ENCODE data around the gene ZNF93. TPM values are rescaled to one million over a fixed set of nuclear protein-coding genes. Genes with fewer than 3 reads are reported as not detected.

Gene ZNF93
- total and polyA plus RNA-seq, 9 of the 15 experiments (the other 6 are each of a cell fraction or from before 2014, with no cell fraction given) = 11.1 to 26.3 (median 17.1) TPM

DNA sequence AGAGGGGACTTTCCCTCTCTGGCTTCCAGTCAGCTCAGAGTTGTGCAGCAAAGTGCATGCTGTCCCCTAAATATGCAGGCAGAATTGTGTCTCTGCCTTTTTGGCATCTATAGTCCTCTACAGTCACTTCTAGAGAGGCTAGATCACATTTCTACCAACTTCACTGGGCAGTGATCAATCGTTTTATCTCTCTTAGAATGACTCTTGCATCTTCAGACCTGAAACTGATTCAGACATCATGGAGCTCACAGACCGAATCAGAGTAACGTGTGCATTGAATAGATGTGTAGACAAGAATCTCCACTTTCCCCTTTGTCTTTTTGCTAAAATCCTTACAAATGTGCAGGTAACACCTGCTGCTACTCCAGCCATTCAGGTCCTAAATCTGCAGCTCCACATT is 28.8 kb upstream of the ZNF93 start:
- DNase-seq (ENCODE audit: extremely low read depth in 1 of 4, low spot score in 3 of 4) (no peak), FAIRE-seq (no peak), ATAC-seq (no peak)
- Histone ChIP-seq H2AFZ (ENCODE audit: low read depth, low read length) (no peak overlapping the region), H3K36me3 (ENCODE audit: control insufficient read depth, insufficient read depth, low read length) (peaks cover 7% of the 10 kb centered on the region; the same call in 1 of the 3 replicates), H3K9me3 (replicated peaks; ENCODE audit: control insufficient read depth, insufficient read depth, low read depth, low read length) (peaks cover 2% of the 10 kb centered on the region; the same call in 1 of the 2 replicates), H3K4me1 (replicated peaks in 1 of 2; ENCODE audit: control insufficient read depth in 2 of 2, insufficient read depth in 2 of 2, low read length in 2 of 2) (no peaks in the 10 kb centered on the region; a peak in 2 of 5 replicates), H3K4me2 (ENCODE audit: insufficient read depth, low read length) (no peak overlapping the region), H3K4me3 (no peak overlapping the region), H3K27ac (ENCODE audit: extremely low read depth, low read depth, low read length) (no peak overlapping the region), H3K79me2 (ENCODE audit: control insufficient read depth, insufficient read depth, low read length) (peaks cover 61% of the 10 kb centered on the region), H3K9ac (ENCODE audit: insufficient read depth in 1 of 2, low read depth in 2 of 2, low read length in 2 of 2) (no peak overlapping the region), H3K9me1 (ENCODE audit: control insufficient read depth, insufficient read depth, low read length) (no peaks in the 10 kb centered on the region), H4K20me1 (replicated peaks; ENCODE audit: control insufficient read depth, insufficient read depth, low read length) (no peaks in the 10 kb centered on the region), H3K27me3 (ENCODE audit: control insufficient read depth in 2 of 2, insufficient read depth in 2 of 2, low read length in 2 of 2) (no peaks in the 10 kb centered on the region)
- in situ Hi-C loops (cut with MboI) (no loop called here), intact Hi-C loops (cut with micrococcal nuclease) (no loop called here)
- ChIA-PET CTCF (ENCODE audit: low intra/inter-chr PET ratio) (no interaction called here), POLR2A (interaction anchor here (0.6 to 1.5 kb wide), 4 partner anchors 11 to 72 kb away, joined by 3 to 5 read pairs (median 4); partner anchors contain the start of gene ZNF93)
- 86% methylated on average over 3 of the region's 3 CpGs for WGBS (ENCODE audit: insufficient coverage, low coverage, missing lambda C conversion rate)
- no TSS peak for BruUV-seq (replicated peaks)
- TF ChIP-seq, protein P1, sequence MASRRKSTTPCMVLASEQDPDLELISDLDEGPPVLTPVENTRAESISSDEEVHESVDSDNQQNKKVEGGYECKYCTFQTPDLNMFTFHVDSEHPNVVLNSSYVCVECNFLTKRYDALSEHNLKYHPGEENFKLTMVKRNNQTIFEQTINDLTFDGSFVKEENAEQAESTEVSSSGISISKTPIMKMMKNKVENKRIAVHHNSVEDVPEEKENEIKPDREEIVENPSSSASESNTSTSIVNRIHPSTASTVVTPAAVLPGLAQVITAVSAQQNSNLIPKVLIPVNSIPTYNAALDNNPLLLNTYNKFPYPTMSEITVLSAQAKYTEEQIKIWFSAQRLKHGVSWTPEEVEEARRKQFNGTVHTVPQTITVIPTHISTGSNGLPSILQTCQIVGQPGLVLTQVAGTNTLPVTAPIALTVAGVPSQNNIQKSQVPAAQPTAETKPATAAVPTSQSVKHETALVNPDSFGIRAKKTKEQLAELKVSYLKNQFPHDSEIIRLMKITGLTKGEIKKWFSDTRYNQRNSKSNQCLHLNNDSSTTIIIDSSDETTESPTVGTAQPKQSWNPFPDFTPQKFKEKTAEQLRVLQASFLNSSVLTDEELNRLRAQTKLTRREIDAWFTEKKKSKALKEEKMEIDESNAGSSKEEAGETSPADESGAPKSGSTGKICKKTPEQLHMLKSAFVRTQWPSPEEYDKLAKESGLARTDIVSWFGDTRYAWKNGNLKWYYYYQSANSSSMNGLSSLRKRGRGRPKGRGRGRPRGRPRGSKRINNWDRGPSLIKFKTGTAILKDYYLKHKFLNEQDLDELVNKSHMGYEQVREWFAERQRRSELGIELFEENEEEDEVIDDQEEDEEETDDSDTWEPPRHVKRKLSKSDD (conservative IDR thresholded peaks at IDR 0.05; ENCODE audit: low read length) = no peak
- no peak for TF ChIP-seq JUND (IDR thresholded peaks at IDR 0.05; ENCODE audit: borderline replicate concordance, low read depth, low read length)
- no peak for TF ChIP-seq JUND (tag; IDR thresholded peaks at IDR 0.05; ENCODE audit: borderline replicate concordance, low read depth, low read length)
- no peak for TF ChIP-seq RUNX1 (IDR thresholded peaks at IDR 0.05; ENCODE audit: low read depth)
- TF ChIP-seq, protein P2, sequence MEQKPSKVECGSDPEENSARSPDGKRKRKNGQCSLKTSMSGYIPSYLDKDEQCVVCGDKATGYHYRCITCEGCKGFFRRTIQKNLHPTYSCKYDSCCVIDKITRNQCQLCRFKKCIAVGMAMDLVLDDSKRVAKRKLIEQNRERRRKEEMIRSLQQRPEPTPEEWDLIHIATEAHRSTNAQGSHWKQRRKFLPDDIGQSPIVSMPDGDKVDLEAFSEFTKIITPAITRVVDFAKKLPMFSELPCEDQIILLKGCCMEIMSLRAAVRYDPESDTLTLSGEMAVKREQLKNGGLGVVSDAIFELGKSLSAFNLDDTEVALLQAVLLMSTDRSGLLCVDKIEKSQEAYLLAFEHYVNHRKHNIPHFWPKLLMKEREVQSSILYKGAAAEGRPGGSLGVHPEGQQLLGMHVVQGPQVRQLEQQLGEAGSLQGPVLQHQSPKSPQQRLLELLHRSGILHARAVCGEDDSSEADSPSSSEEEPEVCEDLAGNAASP (IDR thresholded peaks at IDR 0.05) = no peak
- no peak for TF ChIP-seq DMBX1 (CRISPR knock-in tag; IDR thresholded peaks at IDR 0.05; ENCODE audit: borderline replicate concordance)
- no peak for TF ChIP-seq ZNF507 (tag; conservative IDR thresholded peaks at IDR 0.05)
- TF ChIP-seq MCM3 (IDR thresholded peaks at IDR 0.05) = no peak
- TF ChIP-seq ZNF431 (CRISPR knock-in tag; IDR thresholded peaks at IDR 0.05) = no peak
- no peak for TF ChIP-seq SP1 (CRISPR knock-in tag; IDR thresholded peaks at IDR 0.05)
- TF ChIP-seq, protein P3, sequence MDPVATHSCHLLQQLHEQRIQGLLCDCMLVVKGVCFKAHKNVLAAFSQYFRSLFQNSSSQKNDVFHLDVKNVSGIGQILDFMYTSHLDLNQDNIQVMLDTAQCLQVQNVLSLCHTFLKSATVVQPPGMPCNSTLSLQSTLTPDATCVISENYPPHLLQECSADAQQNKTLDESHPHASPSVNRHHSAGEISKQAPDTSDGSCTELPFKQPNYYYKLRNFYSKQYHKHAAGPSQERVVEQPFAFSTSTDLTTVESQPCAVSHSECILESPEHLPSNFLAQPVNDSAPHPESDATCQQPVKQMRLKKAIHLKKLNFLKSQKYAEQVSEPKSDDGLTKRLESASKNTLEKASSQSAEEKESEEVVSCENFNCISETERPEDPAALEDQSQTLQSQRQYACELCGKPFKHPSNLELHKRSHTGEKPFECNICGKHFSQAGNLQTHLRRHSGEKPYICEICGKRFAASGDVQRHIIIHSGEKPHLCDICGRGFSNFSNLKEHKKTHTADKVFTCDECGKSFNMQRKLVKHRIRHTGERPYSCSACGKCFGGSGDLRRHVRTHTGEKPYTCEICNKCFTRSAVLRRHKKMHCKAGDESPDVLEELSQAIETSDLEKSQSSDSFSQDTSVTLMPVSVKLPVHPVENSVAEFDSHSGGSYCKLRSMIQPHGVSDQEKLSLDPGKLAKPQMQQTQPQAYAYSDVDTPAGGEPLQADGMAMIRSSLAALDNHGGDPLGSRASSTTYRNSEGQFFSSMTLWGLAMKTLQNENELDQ (CRISPR knock-in tag; IDR thresholded peaks at IDR 0.05; ENCODE audit: borderline replicate concordance) = no peak
- TF ChIP-seq ZNF124 (CRISPR knock-in tag; IDR thresholded peaks at IDR 0.05) = no peak

Data from K562 (cell line).